ENCODE measurements around the gene PIK3CD. TPM values are rescaled to one million over a fixed set of nuclear protein-coding genes. Genes with fewer than 3 reads are reported as not detected.

The PIK3CD gene
- total RNA-seq, 1 donor from 2014 or later: 4.7 TPM

GRCh38 chr1:9643351-9644256 lies 7.9 kb upstream of the PIK3CD start:
- no peak for DNase-seq (ENCODE audit: low spot score in 2 of 2, unreplicated experiment in 2 of 2)
- Mint-ChIP-seq H3K4me1 (no peaks in the 10 kb centered on the region), H3K36me3 (no peaks in the 10 kb centered on the region), H3K27ac (no peak overlapping the region), H3K27me3 (ENCODE audit: low read depth) (peaks cover 10% of the 10 kb centered on the region), H3K4me3 (no peak overlapping the region), H3K9me3 (no peaks in the 10 kb centered on the region)
- TF ChIP-seq CTCF (IDR thresholded peaks at IDR 0.05; ENCODE audit: unreplicated experiment): no peak

DNA sequence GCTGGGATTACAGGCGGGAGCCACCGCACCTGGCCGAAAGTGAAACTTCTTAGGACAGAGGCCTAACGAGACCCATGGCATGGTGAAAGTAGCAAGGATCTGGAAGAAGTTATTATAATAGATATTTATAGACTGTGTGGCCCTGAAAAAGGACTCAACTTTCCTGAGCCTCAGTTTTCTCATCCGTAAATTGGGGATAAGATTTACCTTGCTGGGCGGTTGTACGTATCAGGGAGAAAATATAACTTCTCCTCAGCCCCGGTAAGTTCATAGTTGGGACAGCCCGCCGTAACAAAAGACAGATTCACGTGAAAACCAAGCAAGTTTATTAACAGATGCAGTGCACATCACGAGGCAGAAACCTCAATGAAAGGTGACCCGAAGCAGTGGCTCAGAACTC lies 5.5 kb upstream of the PIK3CD start:
- Mint-ChIP-seq H3K27me3 (ENCODE audit: low read depth) (peaks cover 21% of the 10 kb centered on the region), H3K36me3 (no peaks in the 10 kb centered on the region), H3K27ac (no peak overlapping the region), H3K4me3 (no peak overlapping the region), H3K9me3 (no peaks in the 10 kb centered on the region), H3K4me1 (peaks cover 3% of the 10 kb centered on the region)
- DNase-seq (ENCODE audit: low spot score in 2 of 2, unreplicated experiment in 2 of 2): no peak
- no peak for TF ChIP-seq CTCF (IDR thresholded peaks at IDR 0.05; ENCODE audit: unreplicated experiment)

GRCh38 chr1:9648171-9648570 lies 3.4 kb upstream of the PIK3CD start:
- Mint-ChIP-seq H3K27ac (no peak overlapping the region), H3K4me1 (peaks cover 5% of the 10 kb centered on the region), H3K36me3 (no peaks in the 10 kb centered on the region), H3K27me3 (ENCODE audit: low read depth) (peaks cover 34% of the 10 kb centered on the region), H3K4me3 (no peak overlapping the region), H3K9me3 (no peaks in the 10 kb centered on the region)
- no peak for DNase-seq (ENCODE audit: low spot score in 2 of 2, unreplicated experiment in 2 of 2)
- TF ChIP-seq CTCF (IDR thresholded peaks at IDR 0.05; ENCODE audit: unreplicated experiment): no peak

DNA sequence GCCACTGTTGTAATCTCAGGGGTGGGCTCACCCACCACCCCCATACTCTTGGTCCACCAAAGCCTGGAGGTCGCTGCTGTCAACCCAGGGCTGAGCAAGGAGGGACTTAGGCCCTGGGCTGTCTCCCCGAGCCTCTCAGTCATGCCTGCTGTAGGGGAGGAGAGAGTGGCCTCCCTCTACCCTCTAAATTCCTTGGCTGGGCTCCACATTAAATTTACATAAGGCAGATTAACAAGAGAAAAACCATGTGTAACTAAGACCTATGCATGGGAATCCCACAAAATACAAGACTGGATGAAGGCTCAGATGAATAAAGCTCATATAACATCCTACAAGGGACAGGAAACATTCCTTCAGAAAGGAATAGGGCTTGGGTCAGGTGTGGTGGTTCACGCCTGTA lies 1.8 kb upstream of the PIK3CD start:
- TF ChIP-seq CTCF (IDR thresholded peaks at IDR 0.05; ENCODE audit: unreplicated experiment): no peak
- H3K27me3 Mint-ChIP-seq (ENCODE audit: low read depth): peaks cover 50% of the 10 kb centered on the region
- no peaks in the 10 kb centered on the region for H3K36me3 Mint-ChIP-seq
- peaks cover 5% of the 10 kb centered on the region for H3K4me1 Mint-ChIP-seq
- no peak overlapping the region for H3K27ac Mint-ChIP-seq
- H3K4me3 Mint-ChIP-seq: no peak overlapping the region
- no peaks in the 10 kb centered on the region for H3K9me3 Mint-ChIP-seq
- DNase-seq (ENCODE audit: low spot score in 2 of 2, unreplicated experiment in 2 of 2): no peak

- no peak for TF ChIP-seq CTCF (IDR thresholded peaks at IDR 0.05; ENCODE audit: unreplicated experiment)
- no peak for DNase-seq (ENCODE audit: low spot score in 2 of 2, unreplicated experiment in 2 of 2)
- H3K27me3 Mint-ChIP-seq (ENCODE audit: low read depth): peaks cover 56% of the 10 kb centered on the region
- H3K4me1 Mint-ChIP-seq: peaks cover 5% of the 10 kb centered on the region
- H3K27ac Mint-ChIP-seq: no peak overlapping the region
- H3K9me3 Mint-ChIP-seq: no peaks in the 10 kb centered on the region
- H3K36me3 Mint-ChIP-seq: no peaks in the 10 kb centered on the region
- H3K4me3 Mint-ChIP-seq: peak overlapping the region; percentile 72
Measured at GRCh38 chr1:9651220-9651564, 339 bp upstream of the PIK3CD start.

Measured in mesothelial cell of epicardium (in vitro differentiated cells).